Measurements from ENCODE around the gene NT5M.

The NT5M gene

DNA sequence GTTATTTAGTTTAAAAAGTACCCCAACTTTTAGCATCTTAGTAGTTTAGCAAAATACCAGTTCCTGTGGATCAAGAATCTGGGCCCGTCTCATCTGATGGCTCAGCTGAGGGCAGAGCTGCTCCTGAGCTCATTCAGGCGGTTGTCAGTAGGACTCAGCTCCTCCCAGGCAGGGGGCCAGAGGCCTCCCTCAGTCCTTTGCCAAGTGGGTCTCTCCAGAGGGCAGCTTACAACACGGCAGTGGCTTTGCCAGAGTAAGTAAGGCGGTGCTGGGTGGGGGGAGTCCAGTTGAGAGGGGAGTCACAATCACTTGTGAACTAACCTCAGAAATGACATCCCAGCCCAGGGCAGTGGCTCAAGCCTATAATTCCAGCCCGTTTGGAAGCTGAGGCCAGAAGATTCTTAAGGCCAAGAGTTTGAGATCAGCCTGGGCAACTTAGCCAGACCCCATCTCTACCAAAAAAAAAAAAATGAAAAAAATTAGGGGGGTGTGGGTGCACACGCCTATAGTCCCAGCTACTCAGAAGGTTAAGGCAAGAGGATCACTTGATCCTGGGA, 92.2 kb downstream of the NT5M start:
- no peak for DNase-seq (ENCODE audit: low read depth)

DNA sequence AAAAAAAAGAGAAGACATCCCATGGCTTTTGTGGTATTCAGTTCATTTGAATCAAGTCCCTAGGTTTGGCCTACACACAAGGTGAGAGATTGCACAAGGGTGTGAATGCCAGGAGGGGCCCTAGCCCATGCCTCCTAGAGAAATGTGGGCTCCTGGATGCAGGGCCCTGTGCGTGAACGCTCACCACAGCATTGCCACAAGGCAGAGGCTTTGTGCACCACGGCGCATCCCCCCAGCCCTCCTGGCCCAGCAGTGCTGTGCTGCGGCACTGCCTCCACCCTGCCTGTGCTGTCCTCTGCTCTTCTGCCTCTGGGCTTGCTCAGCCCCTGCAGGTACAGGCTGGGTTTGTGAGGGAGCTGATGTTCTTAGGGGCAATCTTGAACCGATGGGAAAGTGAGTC, 92.7 kb downstream of the NT5M start:
- no peak for DNase-seq (ENCODE audit: low read depth)
